ENCODE measurements around the gene ERLEC1.
"Not testable (repeated sequence)": the region's sequence is repeated elsewhere in the genome, so short reads cannot be mapped to it uniquely, and the experiment has no call there.

The ERLEC1 gene

DNA sequence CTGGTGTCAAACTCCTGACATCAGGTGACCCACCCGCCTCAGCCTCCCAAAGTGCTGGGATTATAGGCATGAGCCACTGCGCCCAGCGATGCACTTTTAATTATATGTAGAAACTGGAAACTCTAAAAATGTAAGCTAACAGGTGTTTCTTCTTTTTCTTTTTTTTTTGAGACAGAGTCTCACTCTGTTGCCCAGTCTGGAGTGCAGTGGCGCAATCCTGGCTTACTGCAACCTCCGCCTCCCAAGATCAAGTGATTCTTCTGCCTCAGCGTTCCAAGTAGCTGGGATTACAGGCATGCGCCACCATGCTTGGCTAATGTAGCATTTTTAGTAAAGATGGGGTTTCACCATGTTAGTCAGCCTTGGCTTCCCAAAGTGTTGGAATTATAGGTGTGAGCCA is 54.8 kb downstream of the ERLEC1 start:
- not testable (repeated sequence) for DNase-seq

DNA sequence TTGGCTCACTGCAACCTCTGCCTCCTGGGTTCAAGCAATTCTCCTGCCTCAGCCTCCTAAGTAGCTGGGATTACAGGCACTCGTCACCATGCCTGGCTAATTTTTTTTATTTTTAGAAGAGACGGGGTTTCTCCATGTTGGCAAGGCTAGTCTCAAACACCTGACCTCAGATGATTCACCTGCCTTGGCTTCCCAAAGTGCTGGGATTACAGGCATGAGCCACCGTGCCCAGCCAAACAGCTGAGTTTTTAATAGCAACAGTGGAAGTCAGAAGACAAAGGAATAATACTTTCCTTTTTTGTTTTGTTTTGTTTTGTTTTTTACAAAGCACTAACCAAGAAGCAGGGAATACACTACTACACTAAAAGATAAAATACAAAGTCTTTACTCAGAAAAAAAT is 56.0 kb downstream of the ERLEC1 start:
- no peak for DNase-seq

DNA sequence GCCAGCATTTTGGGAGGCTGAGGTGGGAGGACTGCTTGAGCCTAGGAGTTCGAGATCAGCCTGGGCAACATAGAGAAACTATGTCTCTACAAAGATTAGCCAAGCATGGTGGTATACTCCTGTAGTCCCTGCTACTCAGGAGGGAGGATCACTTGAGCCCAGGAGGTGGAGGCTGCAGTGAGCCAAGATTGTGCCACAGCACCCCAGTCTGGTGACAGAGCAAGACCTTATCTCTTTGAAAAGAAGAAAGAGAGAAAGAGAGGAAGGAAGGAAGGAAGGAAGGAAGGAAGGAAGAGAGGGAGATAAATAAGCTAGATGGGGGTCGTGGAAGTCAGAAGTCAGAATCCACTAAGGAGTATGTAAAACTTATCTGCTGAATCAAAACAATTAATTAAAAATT is 56.8 kb downstream of the ERLEC1 start:
- no peak for DNase-seq

DNA sequence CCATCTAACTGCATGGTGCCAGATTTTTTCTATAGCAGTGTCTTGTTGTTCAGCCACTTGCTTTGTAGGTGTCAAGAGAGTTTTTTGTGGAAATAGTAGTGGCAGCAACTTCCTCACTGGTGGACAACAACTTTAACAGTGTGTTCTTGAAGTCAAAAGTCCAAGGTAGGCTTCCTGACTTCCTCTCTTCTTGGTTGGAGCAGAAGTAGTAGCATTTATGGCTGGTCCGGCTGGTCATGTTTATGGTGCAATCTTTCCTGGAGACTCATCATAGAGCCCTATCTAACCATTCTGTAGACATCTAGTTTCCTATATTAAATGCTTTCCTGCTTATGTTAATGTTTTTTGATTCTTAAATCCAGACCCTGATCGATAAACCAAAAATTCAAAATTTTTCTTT is 61.2 kb downstream of the ERLEC1 start:
- no peak for DNase-seq

DNA sequence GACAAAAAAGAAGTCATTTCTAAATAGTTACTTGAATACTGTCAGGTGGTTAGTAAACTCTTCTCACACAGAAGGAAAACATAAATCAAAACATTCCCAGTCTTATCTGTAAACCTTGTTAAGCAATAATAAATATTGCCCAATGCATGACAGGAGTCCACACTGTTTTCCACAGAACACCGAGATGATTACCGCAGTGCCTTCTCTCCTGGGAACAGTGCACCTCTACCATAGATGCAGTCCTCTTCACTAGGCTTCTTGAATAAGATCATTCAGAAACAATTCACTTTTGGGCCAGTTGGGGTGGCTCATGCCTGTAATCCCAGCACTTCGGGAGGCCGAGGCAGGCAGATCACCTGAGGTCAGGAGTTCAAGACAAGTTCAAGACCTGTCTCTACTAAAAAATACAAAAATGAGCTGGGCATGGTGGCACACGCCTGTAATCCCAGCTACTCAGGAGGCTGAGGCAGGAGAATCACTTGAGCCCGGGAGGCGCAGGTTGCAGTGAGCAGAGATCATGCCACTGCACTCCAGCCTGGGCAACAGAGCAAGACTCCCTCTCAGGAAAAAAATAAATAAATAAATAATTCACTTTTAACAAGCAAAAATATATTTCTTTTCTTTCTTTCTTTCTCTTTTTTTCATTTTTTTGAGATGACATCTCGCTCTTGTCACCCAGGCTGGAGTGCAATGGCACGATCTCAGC is 64.4 kb downstream of the ERLEC1 start:
- not testable (repeated sequence) for DNase-seq

DNA sequence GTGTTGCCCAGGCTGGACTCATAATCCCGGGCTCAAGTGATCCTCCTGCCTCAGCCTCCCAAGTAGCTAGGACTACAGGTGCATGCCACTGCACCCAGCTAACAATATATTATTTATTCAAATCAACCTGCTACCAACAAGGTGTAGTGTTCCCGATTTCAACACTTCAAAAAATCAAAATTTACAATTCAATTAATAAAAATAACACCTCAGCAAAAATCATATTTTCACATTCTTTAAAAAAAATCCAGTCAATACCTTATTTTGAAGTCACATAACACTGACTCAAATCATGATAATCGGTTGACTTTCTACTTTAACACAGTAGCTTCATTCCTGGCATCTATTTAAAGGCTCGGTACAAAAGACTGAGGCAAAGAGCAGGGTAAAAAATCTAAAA is 65.7 kb downstream of the ERLEC1 start:
- no peak for DNase-seq

DNA sequence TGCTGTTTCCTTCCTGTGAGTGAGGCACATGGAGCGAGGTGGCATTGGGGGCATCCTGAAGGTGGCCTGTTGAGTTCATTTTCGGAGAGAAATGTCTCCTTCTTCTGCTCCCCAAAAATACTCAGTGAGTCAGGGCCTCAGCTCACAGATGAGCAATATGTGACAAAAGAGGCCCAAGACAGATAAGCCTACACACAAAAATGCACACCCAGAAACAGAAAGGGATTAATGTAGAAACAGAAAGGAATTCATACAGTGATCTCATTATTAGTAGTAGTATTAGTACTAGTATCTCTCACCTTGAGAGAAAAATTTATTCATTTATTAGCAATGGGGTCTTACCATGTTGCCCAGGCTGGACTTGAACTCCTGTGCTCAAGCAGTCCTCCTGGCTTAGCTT is 67.8 kb downstream of the ERLEC1 start:
- DNase-seq: no peak

DNA sequence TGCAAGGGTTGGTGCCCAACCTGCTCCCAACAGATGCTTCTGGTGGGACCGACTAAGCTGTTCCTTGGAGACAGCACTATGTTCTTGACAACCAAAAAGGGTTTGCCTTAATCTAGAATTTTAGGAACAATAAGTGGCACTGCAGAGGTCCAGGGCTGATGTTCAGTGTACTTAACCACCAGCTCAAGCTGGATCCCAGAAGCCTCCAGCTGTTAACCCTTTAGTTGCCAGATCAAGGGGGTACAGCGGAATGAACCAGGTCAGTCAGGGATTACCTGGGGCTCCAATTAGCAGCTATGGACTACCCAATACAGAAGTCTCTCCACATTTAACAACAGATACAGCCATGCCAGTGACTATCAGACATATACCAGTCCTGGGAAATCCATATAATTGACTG is 69.4 kb downstream of the ERLEC1 start:
- no peak for DNase-seq

DNA sequence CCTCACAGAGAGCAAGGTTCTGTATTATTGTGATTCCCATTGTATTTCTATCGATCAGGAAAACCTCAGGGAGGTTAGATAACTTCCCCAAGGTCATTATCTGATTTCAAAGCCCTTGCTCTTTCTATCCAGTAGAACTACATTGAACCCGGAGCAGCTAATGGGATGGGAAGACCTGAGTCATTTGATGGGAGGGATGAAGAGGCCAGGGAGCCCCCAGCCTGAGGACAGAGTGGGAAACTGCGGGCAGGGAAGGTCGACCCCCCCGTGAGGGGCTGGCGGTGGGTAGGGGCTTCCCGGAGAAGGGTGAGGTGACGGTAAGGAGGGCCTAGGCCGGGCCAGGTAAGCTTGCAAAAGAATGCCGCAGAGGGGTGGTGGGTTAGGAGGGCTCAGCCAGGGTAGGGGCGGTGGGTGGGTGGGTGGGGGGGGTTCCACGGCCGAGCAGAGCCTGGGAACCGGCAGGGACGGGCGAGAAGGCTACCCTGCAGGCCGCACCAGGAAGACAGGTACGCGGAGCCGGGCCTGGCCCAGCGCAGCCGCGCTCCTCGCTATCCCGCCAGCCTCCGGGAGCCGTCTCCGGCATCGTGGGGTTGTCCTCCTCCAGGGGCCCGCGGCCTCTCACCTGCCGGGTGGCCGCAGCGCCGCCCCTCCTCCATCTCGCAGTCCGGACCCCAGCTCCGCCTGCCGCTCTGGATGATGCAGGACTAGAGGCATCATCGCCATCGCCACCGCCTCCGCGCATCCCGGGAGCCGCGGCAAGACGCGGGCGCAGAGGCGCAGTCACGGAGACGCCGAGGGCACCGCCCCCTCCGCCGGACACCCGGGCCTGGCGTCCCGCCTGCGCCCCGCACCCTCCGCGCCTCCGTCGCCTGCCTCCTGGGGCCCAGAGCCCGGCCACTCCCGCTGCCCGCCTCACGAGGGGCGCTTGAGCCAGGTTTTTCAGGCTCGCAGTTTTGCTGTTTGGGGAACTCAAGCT is 72.7 kb downstream of the ERLEC1 start, which contains the start of gene GPR75:
Gene GPR75 (minus strand): TSS at position 762 of the 976 bp plus-strand sequence. CDS start 5,211 bp downstream, outside the sequence.
- DNase-seq: no peak

DNA sequence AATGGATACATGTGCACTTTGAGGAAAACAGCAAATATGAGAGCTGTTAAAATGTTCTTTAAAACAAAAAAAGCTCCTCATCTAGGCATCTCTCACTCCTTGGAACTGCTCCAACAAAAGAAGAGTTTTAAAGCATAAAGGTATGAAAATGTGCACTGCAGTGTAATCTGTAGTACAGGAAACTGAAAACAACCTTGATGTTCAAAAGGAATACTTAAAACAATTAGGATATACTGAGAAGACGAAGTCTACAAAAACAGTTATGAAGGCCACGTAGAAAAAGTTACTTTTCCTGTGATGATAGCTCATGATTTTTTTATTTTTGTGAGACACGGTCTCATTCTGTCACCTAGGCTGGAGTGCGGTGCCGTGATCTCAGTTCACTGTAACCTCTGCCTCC is 75.0 kb downstream of the ERLEC1 start:
- no peak for DNase-seq

DNA sequence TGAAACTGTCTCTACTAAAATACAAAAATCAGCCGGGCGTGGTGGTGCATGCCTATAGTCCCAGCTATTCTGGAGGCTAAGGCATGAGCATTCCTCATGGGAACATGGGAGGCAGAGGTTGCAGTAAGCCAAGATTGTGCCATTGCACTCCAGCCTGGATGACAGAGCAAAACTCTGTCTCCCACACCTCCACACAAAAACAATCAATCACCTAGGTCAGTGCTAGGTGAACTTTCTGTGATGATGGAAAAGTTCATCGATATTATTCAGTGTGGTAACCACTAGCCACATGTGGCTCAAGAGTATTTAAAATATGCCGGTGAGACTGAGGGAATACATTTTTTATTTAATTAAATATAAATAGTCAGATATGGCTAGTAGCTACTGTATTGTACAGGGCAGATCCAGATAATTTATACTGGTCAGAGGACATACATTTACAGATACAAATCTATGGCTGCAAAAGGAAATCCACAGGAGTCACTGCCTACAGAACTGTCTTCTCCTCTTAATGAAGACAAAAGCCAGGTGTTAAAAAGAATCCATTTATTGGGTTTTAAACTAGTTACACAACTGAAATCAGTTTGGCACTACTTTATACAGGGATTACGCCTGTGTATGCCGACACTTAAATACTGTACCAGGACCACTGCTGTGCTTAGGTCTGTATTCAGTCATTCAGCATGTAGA is 76.8 kb downstream of the ERLEC1 start:
- no peak for DNase-seq

DNA sequence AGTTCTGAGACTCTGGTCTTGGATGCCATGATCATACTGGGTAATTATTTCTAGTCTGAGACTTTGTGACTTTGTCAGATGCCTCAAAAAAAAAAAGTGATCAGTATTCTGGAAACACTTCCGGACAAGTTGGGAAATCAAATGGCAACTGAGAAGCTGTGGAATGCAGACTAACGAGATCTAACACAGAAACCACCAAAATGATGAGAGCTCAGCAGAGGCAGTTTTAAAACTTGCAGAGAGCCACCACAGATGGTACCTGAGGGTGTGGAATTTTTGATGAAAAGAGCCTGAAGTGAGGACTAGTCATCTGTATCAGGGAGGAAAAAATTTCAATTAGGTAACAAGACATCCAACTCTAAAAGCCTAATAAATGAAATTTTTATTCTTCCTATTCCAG is 78.4 kb downstream of the ERLEC1 start:
- DNase-seq: no peak

DNA sequence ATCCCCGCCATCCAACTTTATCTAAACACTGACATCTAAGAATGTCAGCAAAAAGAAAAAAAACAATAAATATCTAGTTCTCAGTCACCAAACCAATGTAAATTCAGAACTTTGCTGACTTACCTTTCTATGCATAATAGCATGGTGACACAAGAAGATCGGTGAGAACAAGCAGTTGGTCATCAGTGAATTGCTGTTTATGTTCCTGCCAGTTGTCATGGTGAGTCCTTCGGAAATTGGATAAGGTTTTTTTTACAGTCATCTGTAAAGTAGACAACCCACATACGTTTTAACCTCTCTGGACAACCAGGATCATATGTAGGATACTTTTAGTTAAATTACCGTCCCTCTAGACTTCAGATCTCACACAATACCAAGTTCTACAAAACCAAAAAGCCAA is 79.1 kb downstream of the ERLEC1 start:
- no peak for DNase-seq

DNA sequence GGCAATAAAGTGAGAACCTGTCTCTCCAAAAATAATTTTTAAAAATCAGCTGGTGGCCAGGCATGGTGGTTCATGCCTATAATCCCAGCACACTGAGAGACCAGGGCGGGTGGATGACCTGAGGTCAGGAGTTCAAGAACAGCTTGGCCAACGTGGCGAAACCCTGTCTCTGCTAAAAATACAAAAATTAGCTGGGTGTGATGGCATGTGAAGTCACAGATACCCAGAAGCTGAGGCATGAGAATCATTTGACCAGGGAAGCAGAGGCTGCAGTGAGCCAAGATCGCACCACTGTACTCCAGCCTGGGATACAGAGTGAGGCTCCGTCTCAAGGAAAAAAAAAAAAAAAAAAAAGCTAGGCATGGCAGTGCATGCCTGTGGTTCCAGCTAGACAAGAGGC is 80.3 kb downstream of the ERLEC1 start:
- DNase-seq: no peak

DNA sequence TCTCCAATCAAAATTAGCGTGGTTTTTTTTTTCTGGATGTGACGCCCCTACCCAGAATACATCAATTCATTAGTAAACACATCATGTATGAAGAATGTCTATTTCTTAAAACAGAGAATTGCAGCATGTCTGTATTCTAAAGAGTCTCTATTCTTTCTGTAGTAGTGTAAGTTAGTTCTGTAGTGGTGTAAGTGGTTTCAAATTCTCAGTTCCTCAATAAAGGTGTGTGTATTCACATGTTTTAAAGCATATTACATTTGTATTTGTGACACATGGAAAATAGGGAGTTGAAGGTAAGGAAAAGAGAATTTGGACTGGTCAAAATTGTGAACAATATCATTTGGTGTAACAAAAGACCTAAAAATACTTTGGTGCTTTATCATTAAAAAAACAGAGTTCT is 80.9 kb downstream of the ERLEC1 start:
- DNase-seq: no peak
